HG03039 (cell line): ENCODE data around the gene XYLT2.
"Not testable (repeated sequence)": the region's sequence is repeated elsewhere in the genome, so short reads cannot be mapped to it uniquely, and the experiment has no call there.

Source experiments
- ATAC-seq: cut with Tn5 transposase; IDR thresholded peaks from one replicate; pipeline ENCODE4 v1.9.1; 2021; ENCODE audit warnings: mild to moderate bottlenecking, moderate library complexity; ENCODE audit not compliant: unreplicated experiment

Gene XYLT2

DNA sequence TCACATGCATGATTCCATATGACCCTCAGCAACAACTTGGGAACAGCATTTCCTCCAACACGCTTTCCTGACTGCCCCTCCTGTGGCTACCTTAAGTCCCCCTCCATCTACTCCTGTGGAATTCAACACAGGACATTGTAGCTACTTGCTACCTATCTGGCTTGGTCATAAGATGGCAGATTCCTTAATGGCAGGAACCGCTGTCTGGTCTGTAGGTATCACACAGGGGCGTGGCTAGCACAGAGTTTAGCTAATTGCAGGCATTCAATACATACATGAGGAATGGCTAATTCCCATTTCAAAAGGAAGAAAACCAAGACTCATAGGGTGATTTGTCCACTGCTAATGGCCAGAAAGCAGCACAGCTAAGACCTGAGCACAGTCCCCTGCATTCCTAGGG lies 42.8 kb downstream of the XYLT2 start:
- no peak for ATAC-seq

DNA sequence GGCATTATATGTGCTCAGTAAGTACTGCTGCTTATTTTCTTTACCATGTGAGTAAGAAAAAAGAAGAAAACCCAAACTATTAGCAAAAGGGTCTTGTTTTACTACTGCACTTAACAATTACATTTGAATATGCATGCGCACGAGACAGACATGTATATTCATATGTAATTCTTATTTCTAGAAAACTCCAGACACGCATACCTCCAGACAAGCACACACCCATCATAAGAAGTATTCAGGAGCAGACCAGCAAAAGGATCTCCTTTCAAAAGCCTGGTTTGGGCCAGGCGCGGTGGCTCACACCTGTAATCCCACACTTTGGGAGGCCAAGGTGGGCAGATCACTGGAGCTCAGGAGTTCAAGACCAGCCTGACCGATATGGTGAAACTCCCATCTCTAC lies 43.6 kb downstream of the XYLT2 start:
- no peak for ATAC-seq

DNA sequence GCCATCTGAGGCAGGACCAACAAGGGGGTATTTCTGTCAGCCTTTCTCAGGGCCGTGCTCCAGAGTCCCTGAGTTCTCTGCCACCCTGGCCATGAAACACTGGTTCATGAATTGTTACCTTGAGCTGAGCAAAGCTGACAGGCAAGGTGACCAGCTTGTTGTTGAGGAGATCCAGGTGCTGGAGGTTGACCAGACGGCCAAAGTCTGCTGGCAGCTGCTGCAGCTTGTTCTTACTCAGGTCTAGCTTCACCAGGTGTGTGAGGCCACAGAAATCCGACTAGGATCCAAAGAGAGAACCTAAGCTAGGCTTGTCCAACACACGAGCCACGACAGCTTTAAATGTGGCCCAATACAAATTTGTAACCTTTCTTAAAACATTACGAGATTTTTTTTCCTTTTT lies 46.7 kb downstream of the XYLT2 start:
- ATAC-seq: no peak

DNA sequence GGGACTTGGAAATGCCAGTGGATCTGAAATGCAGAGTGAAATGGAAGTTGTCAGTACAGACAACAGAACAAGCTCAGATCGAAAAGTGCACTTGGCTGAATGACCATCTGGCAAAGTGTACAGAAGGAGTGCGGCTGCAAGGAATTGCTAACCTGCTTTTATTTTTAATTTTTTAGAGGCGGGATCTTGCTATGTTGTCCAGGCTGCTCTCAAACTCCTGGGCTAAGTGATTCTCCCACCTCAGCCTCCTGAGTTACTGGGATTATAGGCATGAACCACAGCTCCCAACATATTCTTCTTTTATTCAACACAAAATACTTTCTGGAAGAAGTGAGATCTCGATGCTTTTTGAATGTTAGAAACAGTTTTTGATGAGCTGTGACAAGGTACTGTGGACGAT lies 47.8 kb downstream of the XYLT2 start:
- ATAC-seq: no peak

DNA sequence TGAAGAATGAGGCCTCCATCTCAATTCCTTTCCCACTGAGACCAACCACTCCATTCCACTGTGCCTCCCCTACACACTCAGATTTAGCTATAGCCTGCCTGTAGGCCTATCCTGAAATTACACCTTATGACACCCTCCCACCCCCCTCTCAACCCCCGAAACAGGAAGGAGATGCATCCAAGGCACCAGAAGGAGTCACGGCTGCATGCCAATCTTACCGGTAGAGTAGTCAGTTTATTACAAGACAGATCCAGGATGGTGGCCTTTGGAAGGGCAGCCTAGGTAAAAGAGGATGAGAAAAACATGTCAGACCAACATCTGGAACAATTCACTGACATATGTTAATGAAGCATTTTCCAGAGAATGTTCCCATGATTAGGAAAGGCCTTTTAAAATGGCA lies 48.8 kb downstream of the XYLT2 start:
- no peak for ATAC-seq

DNA sequence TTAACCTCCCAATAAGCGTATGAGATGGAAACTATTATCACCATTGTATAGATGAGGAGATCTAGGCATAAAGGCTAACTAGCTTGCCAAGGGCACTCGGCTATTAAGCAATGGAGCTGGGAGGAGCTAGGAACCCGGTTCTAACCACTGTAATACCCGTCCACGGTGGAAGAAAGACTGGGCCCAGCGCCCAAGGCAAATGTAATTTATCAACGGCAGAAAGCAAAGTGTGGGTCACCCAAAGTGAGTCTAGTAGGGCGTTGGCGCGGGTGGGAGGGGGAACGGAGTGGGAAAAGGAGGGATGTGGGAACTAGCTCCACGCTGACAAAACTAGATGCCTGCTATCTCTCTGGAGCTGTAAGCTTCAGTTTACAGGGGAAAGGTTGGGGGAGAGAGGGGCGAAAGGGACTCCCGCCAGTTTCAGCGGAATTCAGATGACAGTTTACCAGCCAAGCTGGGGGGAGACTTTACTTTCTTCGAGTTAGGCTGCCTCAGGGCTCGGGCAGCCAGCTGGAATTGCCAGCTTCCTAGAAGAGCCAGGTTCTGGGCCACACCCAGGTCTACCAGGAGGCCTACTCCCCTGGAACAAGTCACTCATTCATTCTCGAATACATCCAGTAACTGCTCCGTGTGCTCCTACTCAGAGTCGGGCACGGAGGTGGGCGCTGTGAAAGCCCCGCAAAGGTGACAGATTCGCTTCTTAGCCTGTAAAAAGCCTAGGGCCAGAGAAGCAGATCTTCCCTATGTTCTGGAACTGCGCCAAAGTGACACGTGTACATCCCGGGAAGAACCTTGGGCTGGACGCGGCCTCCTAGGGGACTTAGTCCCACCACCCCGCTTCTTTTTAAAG lies 50.6 kb downstream of the XYLT2 start:
- ATAC-seq: no peak

DNA sequence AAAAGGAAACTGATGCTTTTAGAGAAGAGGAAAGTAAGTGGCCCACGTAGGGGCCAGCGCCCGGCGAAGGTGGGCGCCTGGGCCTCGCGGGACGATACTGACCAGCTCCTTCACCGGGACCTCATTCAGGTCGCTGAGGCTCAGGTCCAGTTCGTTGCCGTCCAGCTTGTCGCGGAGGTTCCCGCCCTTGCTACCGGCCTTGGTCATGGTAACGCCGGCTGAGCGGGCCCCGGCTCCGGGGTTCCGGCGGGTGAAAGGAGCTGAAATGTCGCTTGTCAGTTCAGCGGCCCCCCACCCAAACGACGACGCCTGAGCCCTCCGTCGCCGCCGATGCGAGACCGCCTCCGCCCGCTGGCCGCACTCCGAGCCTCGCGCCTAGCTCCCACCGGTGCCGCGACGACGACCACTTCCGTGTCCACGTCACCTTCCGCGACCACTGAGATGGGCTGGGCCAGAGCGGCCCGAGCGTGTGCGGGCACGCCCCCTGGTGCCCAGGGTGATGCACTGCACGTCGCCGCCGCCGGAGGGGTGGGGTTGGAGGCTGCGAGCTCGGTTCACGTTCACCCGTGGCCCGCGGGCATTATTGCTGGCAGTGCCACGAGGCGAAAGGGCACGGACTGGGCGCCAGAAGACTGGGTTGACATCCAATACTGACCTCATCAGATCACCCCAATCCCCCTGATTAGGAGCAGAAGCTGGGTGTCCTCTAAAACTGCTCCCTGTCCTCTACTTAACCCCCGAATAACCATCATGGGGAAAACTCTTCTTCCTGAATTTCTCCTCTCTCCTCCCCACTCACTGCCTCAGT lies 51.4 kb downstream of the XYLT2 start, which contains the start of gene LRRC59:
Gene LRRC59, minus strand, starts transcription at position 413 of the 808 bp plus-strand sequence. Its CDS starts 206 bp downstream, at position 207.
- ATAC-seq: peak; percentile 94

DNA sequence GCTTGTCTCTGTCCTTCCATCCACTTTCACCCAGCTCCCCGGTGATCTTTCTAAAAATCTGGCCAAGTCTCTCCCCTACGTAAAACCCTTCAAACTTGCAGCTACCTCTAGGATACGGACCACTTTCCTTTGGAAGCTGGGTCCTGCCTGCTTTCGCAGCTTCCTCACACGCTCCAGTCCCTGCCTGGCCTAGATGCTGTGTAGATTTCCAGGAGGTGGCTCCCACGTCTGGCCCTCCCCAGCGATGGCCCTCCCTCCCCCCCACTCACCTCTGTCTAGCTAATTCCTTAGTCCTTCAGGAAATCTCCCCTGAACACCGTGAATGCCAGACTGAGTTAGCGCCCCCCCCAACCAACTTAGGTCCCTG lies 52.0 kb downstream of the XYLT2 start:
- ATAC-seq: no peak

DNA sequence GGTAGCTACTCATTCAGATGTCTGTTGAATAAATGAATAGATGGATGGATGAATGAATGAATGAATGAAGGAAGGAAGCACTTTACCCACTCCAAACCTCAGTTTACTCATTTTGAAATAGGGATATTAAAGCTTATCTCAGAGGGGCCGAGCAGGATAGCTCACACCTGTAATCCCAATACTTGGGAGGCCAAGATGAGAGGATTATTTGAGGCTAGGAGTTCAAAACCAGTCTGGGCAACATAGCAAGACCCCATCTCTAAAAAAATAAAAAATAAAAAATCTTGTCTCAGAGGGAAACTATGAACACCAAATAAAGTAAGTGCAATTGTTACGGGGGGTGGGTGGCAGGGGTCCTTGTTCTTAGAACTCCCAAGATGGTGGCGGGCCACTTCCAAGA lies 52.7 kb downstream of the XYLT2 start:
- ATAC-seq: not testable (repeated sequence)

DNA sequence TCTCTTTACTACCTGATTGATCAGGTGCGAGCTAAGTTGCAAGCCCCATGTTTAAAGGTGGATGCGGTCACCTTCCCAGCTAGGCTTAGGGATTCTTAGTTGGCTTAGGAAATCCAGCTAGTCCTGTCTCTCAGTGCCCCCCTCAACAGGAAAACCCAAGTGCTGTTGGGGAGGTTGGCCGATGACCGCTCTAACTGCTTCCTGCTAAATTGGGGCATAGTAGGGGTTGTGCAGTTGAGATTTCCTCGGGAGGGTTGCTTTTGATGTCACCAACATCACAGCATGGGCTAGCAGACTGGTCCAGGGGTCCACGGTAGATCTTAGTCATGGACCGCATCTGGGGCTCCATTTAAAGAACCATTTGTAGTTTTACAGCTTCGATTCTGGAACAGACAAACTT lies 53.7 kb downstream of the XYLT2 start:
- not testable (repeated sequence) for ATAC-seq

DNA sequence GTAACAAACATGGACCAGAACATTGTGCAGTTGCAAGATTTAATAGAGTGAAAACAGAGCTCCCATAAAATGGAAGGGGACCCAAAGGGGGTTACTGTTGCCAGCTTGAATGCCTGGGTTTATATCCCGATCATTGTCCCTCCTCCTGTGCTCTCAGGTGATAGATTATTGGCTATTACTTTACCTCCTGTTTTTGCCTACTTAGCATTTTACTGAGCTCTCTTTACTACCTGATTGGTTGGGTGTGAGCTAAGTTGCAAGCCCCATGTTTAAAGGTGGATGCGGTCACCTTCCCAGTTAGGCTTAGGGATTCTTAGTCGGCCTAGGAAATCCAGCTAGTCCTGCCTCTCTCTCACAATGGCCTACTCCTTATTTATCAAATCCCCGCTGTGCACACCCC lies 59.4 kb downstream of the XYLT2 start:
- not testable (repeated sequence) for ATAC-seq

DNA sequence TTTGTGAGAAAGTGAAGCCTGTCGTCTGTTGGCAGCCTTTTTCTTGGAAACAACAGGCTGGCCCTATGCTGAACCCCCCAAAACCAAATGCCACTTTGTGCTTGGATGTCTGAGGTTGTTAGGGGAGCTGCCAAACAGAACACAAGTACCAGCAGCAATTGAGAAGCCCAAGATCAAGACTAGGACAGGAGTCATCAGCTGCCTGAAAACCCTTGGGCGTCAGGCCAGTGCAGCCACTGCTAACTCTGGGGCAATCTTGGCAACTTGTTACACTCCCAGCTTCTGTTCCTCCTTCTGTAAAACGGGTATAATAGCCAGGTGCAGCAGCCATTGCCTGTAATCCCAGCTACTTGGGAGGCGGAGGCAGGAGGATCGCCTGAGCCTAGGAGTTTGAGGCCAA lies 60.7 kb downstream of the XYLT2 start:
- ATAC-seq: no peak

DNA sequence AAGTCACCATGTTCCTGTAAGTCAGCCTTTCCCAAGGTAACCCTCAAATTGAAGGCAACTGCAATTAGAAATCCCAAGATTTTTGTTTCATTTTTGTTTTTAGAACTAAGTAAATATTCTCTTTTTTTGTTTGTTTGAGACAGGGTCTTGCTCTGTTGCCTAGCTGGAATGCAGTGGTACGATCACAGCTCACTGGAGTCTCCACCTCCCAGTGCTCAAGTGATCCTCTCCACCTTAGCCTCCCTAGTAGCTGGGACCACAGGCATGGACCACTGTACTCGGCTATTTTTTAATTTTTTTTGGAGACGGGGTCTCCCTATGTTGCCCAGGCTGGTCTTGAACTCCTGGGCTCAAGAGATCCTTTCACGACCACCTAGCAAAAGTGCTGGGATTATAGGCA lies 62.0 kb downstream of the XYLT2 start:
- ATAC-seq: no peak
